ENCODE results near the gene OSBPL10.
A peak's percentile ranks its signal among the peaks of the same experiment; 100 is the strongest.

OSBPL10 gene

DNA sequence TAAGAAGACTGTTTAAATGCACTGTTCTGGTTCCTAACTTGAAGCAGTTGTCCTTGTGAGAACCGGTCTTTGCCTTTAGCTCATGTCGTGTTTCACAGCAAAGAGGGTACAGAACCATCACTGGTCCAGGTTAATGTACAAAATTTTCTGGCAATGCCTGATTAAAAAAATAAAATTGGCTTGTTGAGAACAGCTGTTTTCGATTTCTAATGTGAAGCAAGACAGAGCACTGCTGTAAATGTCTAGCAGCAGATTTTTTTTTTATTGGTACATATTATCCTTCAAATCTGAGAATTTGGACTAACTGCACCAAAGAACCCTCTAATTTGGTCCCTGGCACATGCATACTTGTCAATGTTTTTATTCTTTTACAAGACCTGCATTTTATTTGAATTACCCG is 345.0 kb downstream of the OSBPL10 start:
- Histone ChIP-seq H3K4me1 (ENCODE audit: control insufficient read depth, insufficient read depth, low read length) (no peaks in the 10 kb centered on the region), H3K36me3 (ENCODE audit: control insufficient read depth, insufficient read depth, low read length) (peaks cover 45% of the 10 kb centered on the region), H3K4me3 (ENCODE audit: low read depth, low read length) (no peak overlapping the region), H3K9me3 (ENCODE audit: control insufficient read depth, insufficient read depth, low read length) (no peaks in the 10 kb centered on the region), H3K27me3 (ENCODE audit: control insufficient read depth, insufficient read depth, low read length) (no peaks in the 10 kb centered on the region), H3K27ac (ENCODE audit: low read depth, low read length) (no peak overlapping the region), H3K9ac (ENCODE audit: low read depth, low read length) (no peak overlapping the region)

DNA sequence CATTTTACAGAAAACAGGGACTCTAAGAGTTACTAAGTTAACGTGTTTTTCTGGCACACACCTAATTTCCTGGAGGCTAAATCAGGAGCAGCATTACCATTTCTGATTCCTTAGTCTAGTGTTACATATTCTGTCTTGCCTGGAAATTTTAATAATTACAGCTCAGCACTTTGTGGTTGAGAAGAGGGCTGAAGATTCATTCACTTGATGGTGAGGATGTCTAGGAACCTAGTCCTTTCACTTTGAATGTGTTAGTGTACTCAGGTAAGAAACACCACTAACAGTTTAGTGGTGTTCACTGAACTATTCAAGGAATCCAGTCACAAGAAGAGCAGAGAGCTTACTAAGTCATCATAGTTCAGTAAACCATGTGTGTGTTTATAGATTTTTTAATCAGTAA is 345.5 kb downstream of the OSBPL10 start:
- Histone ChIP-seq H3K36me3 (ENCODE audit: control insufficient read depth, insufficient read depth, low read length) (peaks cover 48% of the 10 kb centered on the region), H3K9ac (ENCODE audit: low read depth, low read length) (no peak overlapping the region), H3K9me3 (ENCODE audit: control insufficient read depth, insufficient read depth, low read length) (no peaks in the 10 kb centered on the region)

DNA sequence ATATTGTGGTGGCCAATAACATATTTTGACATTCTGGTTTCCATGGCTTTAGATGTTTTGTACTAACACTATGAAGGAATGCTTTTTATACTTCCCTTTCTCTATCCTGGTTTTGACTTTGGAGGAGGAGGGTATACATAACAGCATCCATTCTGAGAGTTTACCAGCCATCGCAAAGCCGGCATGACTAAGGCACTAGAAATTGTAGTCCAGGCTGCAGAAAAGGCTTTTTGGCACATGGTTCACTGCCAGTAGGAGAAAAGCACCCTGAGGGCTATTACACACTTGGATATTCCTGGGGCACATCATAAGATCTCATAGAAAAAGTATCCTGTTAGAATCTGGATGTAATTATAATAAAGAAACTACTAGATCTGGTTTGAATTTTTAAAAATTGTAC is 346.6 kb downstream of the OSBPL10 start:
- Histone ChIP-seq H3K9me3 (ENCODE audit: control insufficient read depth, insufficient read depth, low read length) (no peaks in the 10 kb centered on the region), H3K27ac (ENCODE audit: low read depth, low read length) (no peak overlapping the region), H3K4me3 (ENCODE audit: low read depth, low read length) (no peak overlapping the region), H3K27me3 (ENCODE audit: control insufficient read depth, insufficient read depth, low read length) (no peaks in the 10 kb centered on the region), H3K4me1 (ENCODE audit: control insufficient read depth, insufficient read depth, low read length) (no peaks in the 10 kb centered on the region), H3K36me3 (ENCODE audit: control insufficient read depth, insufficient read depth, low read length) (peaks cover 59% of the 10 kb centered on the region), H3K9ac (ENCODE audit: low read depth, low read length) (no peak overlapping the region)

More for the DNA sequence above, 345.5 kb downstream of the OSBPL10 start:
- no peaks in the 10 kb centered on the region for H3K4me1 ChIP-seq (ENCODE audit: control insufficient read depth, insufficient read depth, low read length)
- H3K4me3 ChIP-seq (ENCODE audit: low read depth, low read length): no peak overlapping the region
- no peak overlapping the region for H3K27ac ChIP-seq (ENCODE audit: low read depth, low read length)
- H3K27me3 ChIP-seq (ENCODE audit: control insufficient read depth, insufficient read depth, low read length): no peaks in the 10 kb centered on the region

DNA sequence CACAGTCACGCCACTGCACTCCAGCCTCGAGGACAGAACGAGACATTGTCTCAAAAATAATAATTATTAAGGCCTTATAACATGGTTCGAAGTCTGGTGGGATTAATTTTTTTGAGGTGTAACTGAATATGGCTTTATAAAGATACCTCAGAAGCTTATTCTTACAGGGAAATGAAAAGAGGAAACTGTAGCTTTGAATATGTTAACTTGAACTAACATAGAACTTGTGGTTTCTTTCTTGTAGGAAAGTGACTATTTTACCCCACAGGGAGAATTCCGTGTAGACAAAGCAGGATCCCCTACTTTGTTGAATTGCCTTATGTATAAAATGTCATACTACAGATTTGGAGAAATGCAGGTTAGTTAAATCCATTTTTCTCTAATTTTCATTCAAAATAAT is 352.0 kb downstream of the OSBPL10 start:
- H3K4me1 ChIP-seq (ENCODE audit: control insufficient read depth, insufficient read depth, low read length): peaks cover 30% of the 10 kb centered on the region

DNA sequence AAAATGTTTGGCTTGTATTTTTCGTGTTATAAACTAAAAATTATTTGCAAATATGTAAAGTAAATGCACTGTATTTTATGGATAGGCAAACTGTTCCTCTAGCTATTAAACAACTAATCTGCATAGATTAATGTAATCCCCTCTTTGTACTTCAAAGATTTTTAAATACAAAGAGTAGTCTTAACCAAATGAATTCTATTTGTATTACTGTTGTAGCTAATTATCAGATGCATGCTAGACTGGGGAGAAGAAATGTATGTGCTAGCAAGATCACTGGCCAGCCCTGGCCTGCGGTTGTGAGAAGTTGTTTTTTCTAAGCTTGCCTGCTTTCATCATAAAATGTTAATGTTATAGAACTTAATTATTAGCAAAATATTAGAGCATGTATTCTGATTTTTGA is 355.7 kb downstream of the OSBPL10 start:
- H3K27me3 ChIP-seq (ENCODE audit: control insufficient read depth, insufficient read depth, low read length): no peaks in the 10 kb centered on the region
- H3K9ac ChIP-seq (ENCODE audit: low read depth, low read length): no peak overlapping the region
- peaks cover 42% of the 10 kb centered on the region for H3K36me3 ChIP-seq (ENCODE audit: control insufficient read depth, insufficient read depth, low read length)
- H3K27ac ChIP-seq (ENCODE audit: low read depth, low read length): peak overlapping the region; percentile 54
- H3K4me3 ChIP-seq (ENCODE audit: low read depth, low read length): no peak overlapping the region
- peaks cover 30% of the 10 kb centered on the region for H3K4me1 ChIP-seq (ENCODE audit: control insufficient read depth, insufficient read depth, low read length)
- H3K9me3 ChIP-seq (ENCODE audit: control insufficient read depth, insufficient read depth, low read length): no peaks in the 10 kb centered on the region

More for the DNA sequence above, 352.0 kb downstream of the OSBPL10 start:
- H3K27me3 ChIP-seq (ENCODE audit: control insufficient read depth, insufficient read depth, low read length): no peaks in the 10 kb centered on the region
- H3K27ac ChIP-seq (ENCODE audit: low read depth, low read length): no peak overlapping the region
- peaks cover 52% of the 10 kb centered on the region for H3K36me3 ChIP-seq (ENCODE audit: control insufficient read depth, insufficient read depth, low read length)
- no peak overlapping the region for H3K9ac ChIP-seq (ENCODE audit: low read depth, low read length)
- H3K4me3 ChIP-seq (ENCODE audit: low read depth, low read length): no peak overlapping the region
- no peaks in the 10 kb centered on the region for H3K9me3 ChIP-seq (ENCODE audit: control insufficient read depth, insufficient read depth, low read length)

DNA sequence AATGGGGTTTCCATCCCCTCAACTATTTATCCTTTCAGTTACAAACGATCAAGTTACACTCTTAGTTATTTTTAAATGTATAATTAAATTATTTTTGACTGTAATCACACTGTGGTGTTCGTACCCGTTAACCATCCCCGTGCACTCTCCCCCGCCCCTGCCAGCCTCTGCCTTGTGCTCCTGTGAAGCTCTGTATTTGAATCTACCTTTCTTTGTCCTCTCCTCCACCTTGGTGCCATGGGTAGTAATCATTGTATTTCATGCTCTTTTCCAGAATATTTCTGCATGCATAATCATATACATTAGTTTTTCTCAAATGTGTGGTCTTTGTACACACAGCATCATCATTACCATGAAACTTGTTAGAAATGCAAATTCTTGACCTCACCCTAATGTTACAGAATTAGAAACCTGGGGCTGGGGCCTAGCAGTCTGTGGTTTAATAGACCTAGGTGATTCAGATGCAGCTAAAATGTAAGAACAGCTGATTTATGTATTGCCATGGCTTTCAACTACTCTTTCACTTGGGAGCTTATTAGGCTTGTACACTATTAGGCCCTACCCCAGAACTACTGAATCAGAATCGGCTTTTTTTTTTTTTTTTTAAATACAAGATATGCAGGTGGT is 356.9 kb downstream of the OSBPL10 start:
- H3K27me3 ChIP-seq (ENCODE audit: control insufficient read depth, insufficient read depth, low read length): no peaks in the 10 kb centered on the region
- peak overlapping the region; percentile 21 for H3K27ac ChIP-seq (ENCODE audit: low read depth, low read length)
- peaks cover 38% of the 10 kb centered on the region for H3K36me3 ChIP-seq (ENCODE audit: control insufficient read depth, insufficient read depth, low read length)
- no peaks in the 10 kb centered on the region for H3K9me3 ChIP-seq (ENCODE audit: control insufficient read depth, insufficient read depth, low read length)
- H3K4me3 ChIP-seq (ENCODE audit: low read depth, low read length): no peak overlapping the region
- H3K4me1 ChIP-seq (ENCODE audit: control insufficient read depth, insufficient read depth, low read length): peaks cover 30% of the 10 kb centered on the region
- no peak overlapping the region for H3K9ac ChIP-seq (ENCODE audit: low read depth, low read length)

DNA sequence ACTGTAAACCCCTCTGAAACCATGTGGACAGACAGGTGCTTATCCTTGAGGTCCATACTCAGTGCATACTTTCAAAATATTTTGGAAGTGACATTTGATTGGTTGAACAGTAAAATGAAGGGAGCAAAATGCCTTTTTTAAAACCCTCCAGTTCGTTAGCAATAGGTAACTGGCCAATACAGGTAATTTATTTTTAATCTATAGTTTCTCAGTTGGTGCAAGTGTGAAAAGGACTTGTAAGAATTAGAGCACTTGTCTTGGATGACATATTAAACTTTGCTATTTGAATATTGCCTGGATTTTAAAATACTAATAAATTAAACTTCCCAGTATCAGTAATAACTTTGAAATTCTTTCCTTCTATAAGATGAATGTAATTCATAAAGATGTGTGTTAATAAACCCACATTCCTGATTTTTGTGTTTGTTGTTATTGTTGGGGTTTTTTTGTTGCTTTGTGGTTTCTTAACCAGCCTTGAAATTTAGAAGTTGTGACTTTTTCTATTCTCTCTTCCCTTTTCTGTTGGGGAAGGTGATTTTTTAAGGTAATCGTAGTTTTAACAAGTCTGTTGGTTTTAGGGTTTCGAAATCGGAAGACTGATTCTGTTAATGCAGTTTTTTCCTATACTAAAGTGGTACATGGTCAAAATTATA is 358.3 kb downstream of the OSBPL10 start:
- Histone ChIP-seq H3K4me3 (ENCODE audit: low read depth, low read length) (no peak overlapping the region), H3K9me3 (ENCODE audit: control insufficient read depth, insufficient read depth, low read length) (no peaks in the 10 kb centered on the region), H3K27ac (ENCODE audit: low read depth, low read length) (no peak overlapping the region), H3K27me3 (ENCODE audit: control insufficient read depth, insufficient read depth, low read length) (no peaks in the 10 kb centered on the region), H3K36me3 (ENCODE audit: control insufficient read depth, insufficient read depth, low read length) (peaks cover 48% of the 10 kb centered on the region), H3K4me1 (ENCODE audit: control insufficient read depth, insufficient read depth, low read length) (peaks cover 30% of the 10 kb centered on the region), H3K9ac (ENCODE audit: low read depth, low read length) (no peak overlapping the region)

DNA sequence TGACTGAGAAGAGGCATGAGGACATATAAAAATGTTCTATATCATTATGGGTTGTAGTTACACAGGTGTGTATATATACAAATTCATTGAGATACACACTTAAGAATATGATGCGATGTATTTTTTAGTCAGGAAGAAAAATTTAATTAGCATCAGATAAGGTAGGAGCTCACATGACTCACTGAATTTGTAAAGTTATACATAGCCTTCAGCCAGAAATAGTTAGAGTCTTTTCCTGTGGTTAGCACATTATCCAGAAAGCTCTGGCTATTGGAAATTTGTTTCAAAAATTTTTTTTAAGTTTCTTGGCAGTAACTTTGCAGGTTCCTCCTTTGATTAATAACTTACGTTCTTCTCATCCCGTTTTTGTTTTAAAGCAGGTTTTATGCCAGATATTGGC is 359.7 kb downstream of the OSBPL10 start:
- Histone ChIP-seq H3K4me1 (ENCODE audit: control insufficient read depth, insufficient read depth, low read length) (peaks cover 33% of the 10 kb centered on the region), H3K27ac (ENCODE audit: low read depth, low read length) (no peak overlapping the region), H3K27me3 (ENCODE audit: control insufficient read depth, insufficient read depth, low read length) (no peaks in the 10 kb centered on the region), H3K9ac (ENCODE audit: low read depth, low read length) (no peak overlapping the region), H3K36me3 (ENCODE audit: control insufficient read depth, insufficient read depth, low read length) (peaks cover 38% of the 10 kb centered on the region), H3K4me3 (ENCODE audit: low read depth, low read length) (no peak overlapping the region), H3K9me3 (ENCODE audit: control insufficient read depth, insufficient read depth, low read length) (no peaks in the 10 kb centered on the region)

DNA sequence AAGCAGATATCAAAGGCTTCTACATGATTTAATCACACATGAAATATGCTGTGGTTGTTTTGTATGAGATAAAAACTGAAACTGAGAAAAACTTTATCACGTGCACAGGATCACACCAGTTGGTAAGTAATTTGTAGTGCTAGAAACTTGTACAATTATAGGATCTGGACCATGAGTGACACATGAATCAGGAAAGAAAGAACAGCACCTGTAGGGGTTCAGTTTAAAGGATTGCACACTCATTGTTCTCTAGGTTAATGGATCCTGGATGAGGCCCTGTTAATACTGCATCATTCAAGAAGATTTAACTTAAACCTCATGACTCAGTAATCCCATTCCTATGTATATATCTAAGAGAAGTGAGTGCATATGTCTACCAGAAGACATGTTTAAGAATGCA is 360.4 kb downstream of the OSBPL10 start:
- no peak overlapping the region for H3K9ac ChIP-seq (ENCODE audit: low read depth, low read length)
- no peaks in the 10 kb centered on the region for H3K9me3 ChIP-seq (ENCODE audit: control insufficient read depth, insufficient read depth, low read length)
- peaks cover 33% of the 10 kb centered on the region for H3K4me1 ChIP-seq (ENCODE audit: control insufficient read depth, insufficient read depth, low read length)
- peaks cover 38% of the 10 kb centered on the region for H3K36me3 ChIP-seq (ENCODE audit: control insufficient read depth, insufficient read depth, low read length)
- no peaks in the 10 kb centered on the region for H3K27me3 ChIP-seq (ENCODE audit: control insufficient read depth, insufficient read depth, low read length)
- H3K4me3 ChIP-seq (ENCODE audit: low read depth, low read length): no peak overlapping the region
- H3K27ac ChIP-seq (ENCODE audit: low read depth, low read length): no peak overlapping the region

DNA sequence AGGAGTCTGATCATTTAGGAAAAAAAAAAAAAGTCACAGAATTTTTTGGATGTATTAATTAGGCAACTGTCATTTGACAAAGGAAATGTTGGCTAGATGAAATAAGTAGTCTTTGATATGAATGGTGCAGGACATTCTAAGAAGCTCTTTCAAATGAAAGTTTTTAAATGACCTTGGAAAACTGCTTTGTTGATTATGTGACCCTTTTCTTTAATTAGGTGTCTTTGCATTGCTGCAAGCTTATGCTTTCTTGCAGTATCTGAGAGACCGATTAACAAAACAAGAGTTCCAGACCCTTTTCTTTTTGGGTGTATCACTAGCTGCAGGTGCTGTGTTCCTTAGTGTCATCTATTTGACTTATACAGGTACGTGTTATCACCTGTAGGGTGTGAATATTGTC is 364.4 kb downstream of the OSBPL10 start:
- Histone ChIP-seq H3K4me1 (ENCODE audit: control insufficient read depth, insufficient read depth, low read length) (peaks cover 23% of the 10 kb centered on the region), H3K9ac (ENCODE audit: low read depth, low read length) (no peak overlapping the region), H3K9me3 (ENCODE audit: control insufficient read depth, insufficient read depth, low read length) (no peaks in the 10 kb centered on the region), H3K27me3 (ENCODE audit: control insufficient read depth, insufficient read depth, low read length) (no peaks in the 10 kb centered on the region), H3K27ac (ENCODE audit: low read depth, low read length) (no peak overlapping the region), H3K36me3 (ENCODE audit: control insufficient read depth, insufficient read depth, low read length) (peaks cover 33% of the 10 kb centered on the region), H3K4me3 (ENCODE audit: low read depth, low read length) (no peak overlapping the region)

DNA sequence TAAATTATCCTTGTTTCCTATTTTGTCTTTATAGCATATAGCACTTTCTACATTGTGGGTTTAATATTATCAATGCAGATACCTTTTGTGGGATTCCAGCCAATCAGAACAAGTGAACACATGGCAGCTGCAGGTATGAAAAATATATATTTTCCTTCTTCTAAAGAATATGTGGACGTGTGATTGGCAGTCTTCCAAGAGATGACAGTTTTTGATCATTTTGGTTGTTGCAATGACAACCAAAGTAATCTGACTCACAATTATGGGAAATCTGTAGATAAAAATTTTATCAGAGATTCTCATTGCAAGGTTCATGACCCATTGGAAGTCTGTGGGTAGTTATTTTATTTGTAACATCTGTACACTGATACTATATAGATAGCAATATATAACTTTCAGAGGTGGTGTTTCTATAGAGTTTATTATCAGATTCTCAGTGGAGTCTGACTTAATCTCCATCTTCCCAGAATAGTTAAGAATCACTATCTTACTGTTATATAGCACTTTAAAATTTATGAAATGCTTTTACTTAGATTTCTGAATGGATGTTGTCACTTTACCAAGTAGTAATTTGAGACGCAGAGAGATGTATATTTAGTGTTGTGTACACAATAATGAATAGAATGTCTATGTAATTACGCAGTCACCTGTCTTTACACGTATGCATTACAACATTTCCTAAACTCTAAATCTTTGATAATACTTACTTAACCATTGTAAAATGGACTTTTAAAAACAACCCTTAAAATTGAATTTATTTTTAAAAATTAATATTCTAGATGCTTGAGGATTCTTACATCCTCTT is 365.8 kb downstream of the OSBPL10 start:
- Histone ChIP-seq H3K4me1 (ENCODE audit: control insufficient read depth, insufficient read depth, low read length) (peaks cover 23% of the 10 kb centered on the region), H3K4me3 (ENCODE audit: low read depth, low read length) (no peak overlapping the region), H3K27ac (ENCODE audit: low read depth, low read length) (no peak overlapping the region), H3K27me3 (ENCODE audit: control insufficient read depth, insufficient read depth, low read length) (no peaks in the 10 kb centered on the region), H3K9me3 (ENCODE audit: control insufficient read depth, insufficient read depth, low read length) (no peaks in the 10 kb centered on the region), H3K36me3 (ENCODE audit: control insufficient read depth, insufficient read depth, low read length) (peaks cover 19% of the 10 kb centered on the region), H3K9ac (ENCODE audit: low read depth, low read length) (no peak overlapping the region)

Data from HUES48 (cell line).